PC-3 (cell line): ENCODE data around the gene IL18BP.

ENCODE experiments used
- EZH2phosphoT487 ChIP-seq: fragments of 300-600 bp; sonication (generic); IDR thresholded peaks from 2 replicates; pipeline ENCODE4 v1.6.1; 2018; ENCODE audit warnings: mild to moderate bottlenecking, antibody characterized with exemption, low read length, borderline replicate concordance
- TF ChIP-seq, protein P1 (sequence below): fragments of 300-600 bp; sonication (generic); conservative IDR thresholded peaks from 2 replicates; pipeline ENCODE4 v1.5.1; 2017; ENCODE audit warnings: antibody characterized with exemption, low read depth, mild to moderate bottlenecking, low read length

DNA sequence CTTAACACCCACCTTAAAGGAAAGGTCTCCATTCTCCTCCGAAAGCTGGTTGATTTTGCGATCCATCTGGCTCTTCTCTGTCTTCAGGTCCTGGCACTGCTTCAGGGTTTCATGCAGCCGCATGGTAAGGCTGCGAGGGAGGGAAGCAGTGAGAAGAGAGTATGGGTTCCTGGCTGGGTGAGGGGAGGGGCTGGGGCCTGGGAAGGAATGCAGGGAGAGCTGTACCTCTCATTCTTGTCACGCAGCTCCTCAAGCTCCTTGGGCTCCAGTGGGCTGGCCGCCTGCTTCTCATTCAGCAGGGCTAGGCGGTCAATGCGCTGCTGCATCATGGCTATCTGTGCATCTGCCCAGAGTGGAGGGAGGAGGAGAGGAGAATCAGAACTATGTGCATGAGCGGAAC lies 19.5 kb downstream of the IL18BP start:
- no peak for TF ChIP-seq EZH2phosphoT487
- TF ChIP-seq, protein P1, sequence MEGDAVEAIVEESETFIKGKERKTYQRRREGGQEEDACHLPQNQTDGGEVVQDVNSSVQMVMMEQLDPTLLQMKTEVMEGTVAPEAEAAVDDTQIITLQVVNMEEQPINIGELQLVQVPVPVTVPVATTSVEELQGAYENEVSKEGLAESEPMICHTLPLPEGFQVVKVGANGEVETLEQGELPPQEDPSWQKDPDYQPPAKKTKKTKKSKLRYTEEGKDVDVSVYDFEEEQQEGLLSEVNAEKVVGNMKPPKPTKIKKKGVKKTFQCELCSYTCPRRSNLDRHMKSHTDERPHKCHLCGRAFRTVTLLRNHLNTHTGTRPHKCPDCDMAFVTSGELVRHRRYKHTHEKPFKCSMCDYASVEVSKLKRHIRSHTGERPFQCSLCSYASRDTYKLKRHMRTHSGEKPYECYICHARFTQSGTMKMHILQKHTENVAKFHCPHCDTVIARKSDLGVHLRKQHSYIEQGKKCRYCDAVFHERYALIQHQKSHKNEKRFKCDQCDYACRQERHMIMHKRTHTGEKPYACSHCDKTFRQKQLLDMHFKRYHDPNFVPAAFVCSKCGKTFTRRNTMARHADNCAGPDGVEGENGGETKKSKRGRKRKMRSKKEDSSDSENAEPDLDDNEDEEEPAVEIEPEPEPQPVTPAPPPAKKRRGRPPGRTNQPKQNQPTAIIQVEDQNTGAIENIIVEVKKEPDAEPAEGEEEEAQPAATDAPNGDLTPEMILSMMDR: no peak
